Peyer's patch (tissue), 4 donors: Measurements from ENCODE around the gene AFG3L2. TPM values are rescaled to one million over a fixed set of nuclear protein-coding genes. Genes with fewer than 3 reads are reported as not detected.

Source experiments
- DNase-seq, 3 donors: peaks; one replicate each; pipeline ENCODE4 v3.0.0-alpha.2; 2017 to 2019
- H3K27ac ChIP-seq, 4 donors: fragments of 200-600 bp; sonication (generic); one replicate each; pipeline ENCODE4 v1.5.1; 2016 to 2019
- H3K27me3 ChIP-seq, 2 donors: fragments of 200-600 bp; sonication (generic); one replicate each; pipeline ENCODE4 v1.5.1; 2019
- H3K36me3 ChIP-seq, 3 donors: fragments of 200-600 bp; sonication (generic); one replicate each; pipeline ENCODE4 v1.5.1; 2016 to 2019
- H3K4me1 ChIP-seq, 4 donors: fragments of 200-600 bp; sonication (generic); one replicate each; pipeline ENCODE4 v1.5.1; 2016 to 2019
- H3K4me3 ChIP-seq, 4 donors: fragments of 200-600 bp; sonication (generic); 1 replicate in 3 of 4; 2 replicates in 1 of 4; pipeline ENCODE4 v1.5.1; 2016 to 2019; ENCODE audit warnings: mild to moderate bottlenecking in 1 of 4
- H3K9me3 ChIP-seq, 4 donors: fragments of 200-600 bp; sonication (generic); one replicate each; pipeline ENCODE4 v1.5.1; 2016 to 2019; ENCODE audit warnings: mild to moderate bottlenecking in 1 of 4
- CTCF ChIP-seq, 6 experiments: fragments of 450-650 bp in 4 of 6; fragments of 200-600 bp in 2 of 6; sonication (generic) in 1 of 6; IDR thresholded peaks; one replicate each; pipeline ENCODE4 v1.5.1; 2017 to 2019; ENCODE audit warnings: antibody characterized with exemption in 6 of 6, mild to moderate bottlenecking in 3 of 6, moderate library complexity in 1 of 6
- POLR2A ChIP-seq, 2 donors: fragments of 450-650 bp; IDR thresholded peaks; one replicate each; pipeline ENCODE4 v1.5.1; 2017; ENCODE audit warnings: antibody characterized with exemption in 2 of 2, mild to moderate bottlenecking in 2 of 2, moderate library complexity in 2 of 2
- total RNA-seq, 4 donors: library from RNA; depleted of rRNA; stranded (reverse); fragments of >200 nt; gene quantifications; one replicate each; pipeline ENCODE4 v1.1.0, GENCODE V29; 2016

Gene AFG3L2
- total RNA-seq, 4 donors from 2014 or later: 47.9 to 111 (median 94.8) TPM

- Histone ChIP-seq H3K27me3 (no peaks in the 10 kb centered on the region), H3K4me1 (peaks cover 0 to 6% (median 4%) of the 10 kb centered on the region in 4 donors), H3K27ac (no peak overlapping the region), H3K4me3 (no peak overlapping the region), H3K36me3 (no peaks in the 10 kb centered on the region), H3K9me3 (no peaks in the 10 kb centered on the region)
- TF ChIP-seq CTCF (IDR thresholded peaks at IDR 0.05) (no peak), POLR2A (IDR thresholded peaks at IDR 0.05) (no peak)
- no peak for DNase-seq
Measured at GRCh38 chr18:12403601-12404506, 26.8 kb upstream of the AFG3L2 start.

- H3K27ac ChIP-seq: no peak overlapping the region
- no peaks in the 10 kb centered on the region for H3K36me3 ChIP-seq
- no peak overlapping the region for H3K4me3 ChIP-seq
- H3K9me3 ChIP-seq: no peaks in the 10 kb centered on the region
- no peak for DNase-seq
- TF ChIP-seq POLR2A (IDR thresholded peaks at IDR 0.05): no peak
- no peak for TF ChIP-seq CTCF (IDR thresholded peaks at IDR 0.05)
- H3K4me1 ChIP-seq: peaks cover 0 to 6% (median 2%) of the 10 kb centered on the region in 4 donors
- no peaks in the 10 kb centered on the region for H3K27me3 ChIP-seq
Measured at GRCh38 chr18:12401881-12402280, 24.9 kb upstream of the AFG3L2 start.

GRCh38 chr18:12399231-12399630, 22.2 kb upstream of the AFG3L2 start:
- Histone ChIP-seq H3K36me3 (no peaks in the 10 kb centered on the region), H3K4me1 (peaks cover 0 to 3% (median 0%) of the 10 kb centered on the region in 4 donors), H3K27ac (no peak overlapping the region), H3K4me3 (no peak overlapping the region), H3K9me3 (no peaks in the 10 kb centered on the region), H3K27me3 (no peaks in the 10 kb centered on the region)
- DNase-seq: no peak
- no peak for TF ChIP-seq CTCF (IDR thresholded peaks at IDR 0.05)
- no peak for TF ChIP-seq POLR2A (IDR thresholded peaks at IDR 0.05)

GRCh38 chr18:12398625-12399024, 21.6 kb upstream of the AFG3L2 start:
- TF ChIP-seq POLR2A (IDR thresholded peaks at IDR 0.05): no peak
- TF ChIP-seq CTCF (IDR thresholded peaks at IDR 0.05): no peak
- H3K9me3 ChIP-seq: no peaks in the 10 kb centered on the region
- no peak for DNase-seq
- H3K4me3 ChIP-seq: no peak overlapping the region
- no peak overlapping the region for H3K27ac ChIP-seq
- H3K36me3 ChIP-seq: no peaks in the 10 kb centered on the region
- no peaks in the 10 kb centered on the region for H3K27me3 ChIP-seq
- peaks cover 0 to 6% (median 0%) of the 10 kb centered on the region in 4 donors for H3K4me1 ChIP-seq

GRCh38 chr18:12397793-12398192, 20.8 kb upstream of the AFG3L2 start:
- H3K27ac ChIP-seq: no peak overlapping the region
- no peak overlapping the region for H3K4me3 ChIP-seq
- peaks cover 0 to 6% (median 0%) of the 10 kb centered on the region in 4 donors for H3K4me1 ChIP-seq
- no peak for TF ChIP-seq CTCF (IDR thresholded peaks at IDR 0.05)
- no peak for TF ChIP-seq POLR2A (IDR thresholded peaks at IDR 0.05)
- H3K9me3 ChIP-seq: no peaks in the 10 kb centered on the region
- no peak for DNase-seq
- no peaks in the 10 kb centered on the region for H3K36me3 ChIP-seq
- H3K27me3 ChIP-seq: no peaks in the 10 kb centered on the region
